Gastroesophageal sphincter (tissue), 4 donors: Measurements from ENCODE around the gene GZF1. TPM values are rescaled to one million over a fixed set of nuclear protein-coding genes. Genes with fewer than 3 reads are reported as not detected.

Source experiments
- ATAC-seq: fragments of 150-250 bp; one replicate; pipeline ENCODE4 v1.9.1; 2016; ENCODE audit warnings: mild to moderate bottlenecking, moderate library complexity
- H3K27ac ChIP-seq, 4 donors: fragments of 200-600 bp; sonication (generic) in 3 of 4; 1 replicate in 3 of 4; 2 replicates in 1 of 4; pipeline ENCODE4 v1.5.1; 2016 to 2019
- H3K27me3 ChIP-seq: fragments of 200-600 bp; sonication (generic); one replicate; pipeline ENCODE4 v1.5.1; 2019
- H3K36me3 ChIP-seq, 2 donors: fragments of 200-600 bp; sonication (generic); one replicate each; pipeline ENCODE4 v1.5.1; 2019; ENCODE audit warnings: control low read depth in 1 of 2
- H3K4me1 ChIP-seq, 3 donors: fragments of 200-600 bp; sonication (generic); 1 replicate in 2 of 3; 2 replicates in 1 of 3; pipeline ENCODE4 v1.5.1; 2016 to 2019; ENCODE audit warnings: control low read depth in 2 of 3
- H3K4me3 ChIP-seq, 2 donors: fragments of 200-600 bp; sonication (generic); one replicate each; pipeline ENCODE4 v1.5.1; 2019; ENCODE audit warnings: mild to moderate bottlenecking in 1 of 2, moderate library complexity in 1 of 2
- H3K9me3 ChIP-seq, 3 donors: fragments of 200-600 bp; sonication (generic); one replicate each; pipeline ENCODE4 v1.5.1; 2017 to 2019; ENCODE audit warnings: control low read depth in 2 of 3
- CTCF ChIP-seq, 4 experiments: fragments of 200-600 bp in 2 of 4; fragments of 450-650 bp in 2 of 4; sonication (generic) in 1 of 4; IDR thresholded peaks; one replicate each; pipeline ENCODE4 v1.5.1; 2017 to 2019; ENCODE audit warnings: antibody characterized with exemption in 4 of 4, mild to moderate bottlenecking in 2 of 4, moderate library complexity in 2 of 4
- EP300 ChIP-seq: sonication (generic); formaldehyde crosslinking; IDR thresholded peaks from one replicate; pipeline ENCODE4 v1.6.1; 2017; ENCODE audit warnings: antibody characterized with exemption, mild to moderate bottlenecking
- POLR2A ChIP-seq, 2 donors: fragments of 450-650 bp; IDR thresholded peaks; one replicate each; pipeline ENCODE4 v1.6.1; 2017; ENCODE audit warnings: antibody characterized with exemption in 2 of 2, mild to moderate bottlenecking in 2 of 2, moderate library complexity in 1 of 2
- POLR2AphosphoS5 ChIP-seq: sonication (generic); formaldehyde crosslinking; IDR thresholded peaks from one replicate; pipeline ENCODE4 v1.6.1; 2017; ENCODE audit warnings: antibody characterized with exemption
- WGBS, 2 donors: methylation state at CpG; one replicate each; pipeline ENCODE4 v1.1.5; 2018; ENCODE audit warnings: low coverage in 1 of 2; 5-methylcytosine and 5-hydroxymethylcytosine counted together
- total RNA-seq, 4 donors: library from RNA; depleted of rRNA; stranded (reverse); fragments of >200 nt; gene quantifications; one replicate each; pipeline ENCODE4 v1.1.0, GENCODE V29; 2016

GZF1 gene
- total RNA-seq, 4 donors from 2014 or later = 13.5 to 18.8 (median 17.4) TPM

- H3K4me1 ChIP-seq = peaks cover 3 to 61% (median 5%) of the 10 kb centered on the region in 3 donors
- no peak overlapping the region for H3K27ac ChIP-seq
- no peaks in the 10 kb centered on the region for H3K36me3 ChIP-seq
- no peak overlapping the region for H3K4me3 ChIP-seq
- TF ChIP-seq POLR2A (IDR thresholded peaks at IDR 0.05) (no peak), POLR2AphosphoS5 (no peak), CTCF (IDR thresholded peaks at IDR 0.05) (no peak), EP300 (no peak)
- no peaks in the 10 kb centered on the region for H3K27me3 ChIP-seq
- no peaks in the 10 kb centered on the region for H3K9me3 ChIP-seq
- ATAC-seq = no peak
- WGBS, 2 donors = 69 to 79% methylated on average over 3 to 6 of the region's 6 CpGs
Observed at GRCh38 chr20:23415959-23416583, 54.1 kb downstream of the GZF1 start.

GRCh38 chr20:23417861-23418260 lies 55.9 kb downstream of the GZF1 start:
- peaks cover 0 to 54% (median 2%) of the 10 kb centered on the region in 3 donors for H3K4me1 ChIP-seq

GRCh38 chr20:23419657-23419994 lies 57.6 kb downstream of the GZF1 start:
- H3K27me3 ChIP-seq = no peaks in the 10 kb centered on the region
- H3K27ac ChIP-seq = peak overlapping the region; percentile 89 to 95 (median 91)
- H3K4me3 ChIP-seq = peak overlapping the region; percentile 90 to 95
- no peaks in the 10 kb centered on the region for H3K36me3 ChIP-seq
- TF ChIP-seq CTCF (IDR thresholded peaks at IDR 0.05) (no peak), POLR2AphosphoS5 (no peak), EP300 (no peak), POLR2A (IDR thresholded peaks at IDR 0.05) (no peak)
- WGBS, 2 donors = 27 to 28% methylated on average over 5 of the region's 5 CpGs
- no peaks in the 10 kb centered on the region for H3K9me3 ChIP-seq
- ATAC-seq = no peak
- peaks cover 0 to 54% (median 2%) of the 10 kb centered on the region in 3 donors for H3K4me1 ChIP-seq

More at GRCh38 chr20:23417861-23418260, 55.9 kb downstream of the GZF1 start:
- Histone ChIP-seq H3K9me3 (no peaks in the 10 kb centered on the region), H3K36me3 (no peaks in the 10 kb centered on the region), H3K4me3 (no peak overlapping the region), H3K27ac (no peak overlapping the region), H3K27me3 (no peaks in the 10 kb centered on the region)
- no peak for ATAC-seq
- no peak for TF ChIP-seq POLR2AphosphoS5
- TF ChIP-seq POLR2A (IDR thresholded peaks at IDR 0.05) = no peak
- no peak for TF ChIP-seq CTCF (IDR thresholded peaks at IDR 0.05)
- no peak for TF ChIP-seq EP300

GRCh38 chr20:23419995-23420901 lies 58.3 kb downstream of the GZF1 start:
- no peaks in the 10 kb centered on the region for H3K9me3 ChIP-seq
- H3K36me3 ChIP-seq = no peaks in the 10 kb centered on the region
- no peaks in the 10 kb centered on the region for H3K27me3 ChIP-seq
- peak; percentile 35 for ATAC-seq
- 0% methylated on average over 9 to 10 of the region's 58 CpGs for WGBS, 2 donors
- TF ChIP-seq EP300 (no peak), POLR2AphosphoS5 (peak; percentile 28), CTCF (IDR thresholded peaks at IDR 0.05) (no peak), POLR2A (IDR thresholded peaks at IDR 0.05) (no peak)
- peaks cover 0 to 53% (median 2%) of the 10 kb centered on the region in 3 donors for H3K4me1 ChIP-seq
- peak overlapping the region; percentile 89 to 95 (median 91) for H3K27ac ChIP-seq
- peak overlapping the region; percentile 90 to 95 for H3K4me3 ChIP-seq
